NCI-H1436 treated with DMSO at 0.1 percent for 48 hours (cell line): ENCODE measurements around the gene KARS1.

Experiments used
- DNase-seq: peaks from one replicate; lab custom pipeline; 2025; lab: John Stamatoyannopoulos, UW

Gene KARS1

GRCh38 chr16:75579281-75579834 is 68.1 kb downstream of the KARS1 start:
- no peak for DNase-seq

DNA sequence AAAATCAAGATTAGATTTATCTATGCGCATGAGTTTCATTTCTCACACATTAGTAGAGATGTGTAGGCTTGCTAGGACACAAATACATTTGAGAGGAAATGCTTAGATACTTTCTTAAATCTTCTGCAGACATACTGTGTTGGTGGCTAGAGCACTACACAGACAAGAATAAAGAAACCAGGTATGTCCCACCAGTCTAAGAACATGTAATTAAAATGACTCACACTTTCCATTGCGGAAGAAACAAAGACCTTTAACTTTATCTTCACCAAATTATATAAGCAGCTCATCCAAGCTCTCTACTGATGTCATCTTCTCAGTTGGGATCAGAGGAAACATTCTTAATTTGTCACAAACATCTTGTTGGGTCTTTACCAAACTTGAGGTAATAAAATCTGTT is 68.7 kb downstream of the KARS1 start:
- DNase-seq: no peak

GRCh38 chr16:75578212-75578611 is 69.3 kb downstream of the KARS1 start:
- DNase-seq: no peak
